Measurements from ENCODE around the gene MIA2. TPM values are rescaled to one million over a fixed set of nuclear protein-coding genes. Genes with fewer than 3 reads are reported as not detected.

The MIA2 gene
- total and polyA plus RNA-seq, 4 donors = 39.2 to 106 (median 56.4) TPM

- WGBS = 79% methylated on average over 8 of the region's 8 CpGs
- Histone ChIP-seq H3K9ac (ENCODE audit: low read depth in 1 of 2, low read length in 2 of 2) (no peak overlapping the region), H3K4me1 (ENCODE audit: control insufficient read depth in 4 of 4, insufficient read depth in 4 of 4, low read length in 3 of 4) (no peaks in the 10 kb centered on the region), H3K9me3 (ENCODE audit: control insufficient read depth in 4 of 4, low read length in 3 of 4) (no peaks in the 10 kb centered on the region), H3K27me3 (ENCODE audit: control insufficient read depth in 4 of 4, insufficient read depth in 4 of 4, low read length in 3 of 4) (no peaks in the 10 kb centered on the region), H3K27ac (ENCODE audit: low read depth in 1 of 2, low read length in 2 of 2) (no peak overlapping the region), H3K4me3 (ENCODE audit: low read depth in 1 of 3, low read length in 3 of 3) (no peak overlapping the region), H3K36me3 (ENCODE audit: control insufficient read depth in 4 of 4, insufficient read depth in 3 of 4, low read depth in 1 of 4, low read length in 3 of 4) (no peaks in the 10 kb centered on the region)
- TF ChIP-seq TAF1 (conservative IDR thresholded peaks at IDR 0.05) (no peak), REST (IDR thresholded peaks at IDR 0.05) (no peak), SP1 (IDR thresholded peaks at IDR 0.05) (no peak), HNF4A (conservative IDR thresholded peaks at IDR 0.05) (no peak), NR2F2 (IDR thresholded peaks at IDR 0.05) (no peak)
- TF ChIP-seq, protein P1, sequence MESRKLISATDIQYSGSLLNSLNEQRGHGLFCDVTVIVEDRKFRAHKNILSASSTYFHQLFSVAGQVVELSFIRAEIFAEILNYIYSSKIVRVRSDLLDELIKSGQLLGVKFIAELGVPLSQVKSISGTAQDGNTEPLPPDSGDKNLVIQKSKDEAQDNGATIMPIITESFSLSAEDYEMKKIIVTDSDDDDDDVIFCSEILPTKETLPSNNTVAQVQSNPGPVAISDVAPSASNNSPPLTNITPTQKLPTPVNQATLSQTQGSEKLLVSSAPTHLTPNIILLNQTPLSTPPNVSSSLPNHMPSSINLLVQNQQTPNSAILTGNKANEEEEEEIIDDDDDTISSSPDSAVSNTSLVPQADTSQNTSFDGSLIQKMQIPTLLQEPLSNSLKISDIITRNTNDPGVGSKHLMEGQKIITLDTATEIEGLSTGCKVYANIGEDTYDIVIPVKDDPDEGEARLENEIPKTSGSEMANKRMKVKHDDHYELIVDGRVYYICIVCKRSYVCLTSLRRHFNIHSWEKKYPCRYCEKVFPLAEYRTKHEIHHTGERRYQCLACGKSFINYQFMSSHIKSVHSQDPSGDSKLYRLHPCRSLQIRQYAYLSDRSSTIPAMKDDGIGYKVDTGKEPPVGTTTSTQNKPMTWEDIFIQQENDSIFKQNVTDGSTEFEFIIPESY (IDR thresholded peaks at IDR 0.05) = no peak
- TF ChIP-seq, protein P2, sequence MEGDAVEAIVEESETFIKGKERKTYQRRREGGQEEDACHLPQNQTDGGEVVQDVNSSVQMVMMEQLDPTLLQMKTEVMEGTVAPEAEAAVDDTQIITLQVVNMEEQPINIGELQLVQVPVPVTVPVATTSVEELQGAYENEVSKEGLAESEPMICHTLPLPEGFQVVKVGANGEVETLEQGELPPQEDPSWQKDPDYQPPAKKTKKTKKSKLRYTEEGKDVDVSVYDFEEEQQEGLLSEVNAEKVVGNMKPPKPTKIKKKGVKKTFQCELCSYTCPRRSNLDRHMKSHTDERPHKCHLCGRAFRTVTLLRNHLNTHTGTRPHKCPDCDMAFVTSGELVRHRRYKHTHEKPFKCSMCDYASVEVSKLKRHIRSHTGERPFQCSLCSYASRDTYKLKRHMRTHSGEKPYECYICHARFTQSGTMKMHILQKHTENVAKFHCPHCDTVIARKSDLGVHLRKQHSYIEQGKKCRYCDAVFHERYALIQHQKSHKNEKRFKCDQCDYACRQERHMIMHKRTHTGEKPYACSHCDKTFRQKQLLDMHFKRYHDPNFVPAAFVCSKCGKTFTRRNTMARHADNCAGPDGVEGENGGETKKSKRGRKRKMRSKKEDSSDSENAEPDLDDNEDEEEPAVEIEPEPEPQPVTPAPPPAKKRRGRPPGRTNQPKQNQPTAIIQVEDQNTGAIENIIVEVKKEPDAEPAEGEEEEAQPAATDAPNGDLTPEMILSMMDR (IDR thresholded peaks at IDR 0.05; ENCODE audit: low read depth, low read length, missing input control) = no peak
- TF ChIP-seq, protein P3, sequence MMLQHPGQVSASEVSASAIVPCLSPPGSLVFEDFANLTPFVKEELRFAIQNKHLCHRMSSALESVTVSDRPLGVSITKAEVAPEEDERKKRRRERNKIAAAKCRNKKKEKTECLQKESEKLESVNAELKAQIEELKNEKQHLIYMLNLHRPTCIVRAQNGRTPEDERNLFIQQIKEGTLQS (IDR thresholded peaks at IDR 0.05) = no peak
- no peak for DNase-seq (ENCODE audit: low spot score)
Observed at GRCh38 chr14:39217214-39217879, 16.4 kb upstream of the MIA2 start.

- Histone ChIP-seq H3K9me3 (ENCODE audit: control insufficient read depth in 4 of 4, low read length in 3 of 4) (no peaks in the 10 kb centered on the region), H3K27ac (ENCODE audit: low read depth in 1 of 2, low read length in 2 of 2) (no peak overlapping the region), H3K36me3 (ENCODE audit: control insufficient read depth in 4 of 4, insufficient read depth in 3 of 4, low read depth in 1 of 4, low read length in 3 of 4) (no peaks in the 10 kb centered on the region), H3K4me3 (ENCODE audit: low read depth in 1 of 3, low read length in 3 of 3) (no peak overlapping the region), H3K9ac (ENCODE audit: low read depth in 1 of 2, low read length in 2 of 2) (no peak overlapping the region), H3K4me1 (ENCODE audit: control insufficient read depth in 4 of 4, insufficient read depth in 4 of 4, low read length in 3 of 4) (no peaks in the 10 kb centered on the region), H3K27me3 (ENCODE audit: control insufficient read depth in 4 of 4, insufficient read depth in 4 of 4, low read length in 3 of 4) (no peaks in the 10 kb centered on the region)
- 61% methylated on average over 5 of the region's 5 CpGs for WGBS
- no peak for TF ChIP-seq NR2F2 (IDR thresholded peaks at IDR 0.05)
- DNase-seq (ENCODE audit: low spot score) = no peak
Observed at GRCh38 chr14:39218171-39218769, 15.4 kb upstream of the MIA2 start.

Data from liver (tissue), 9 donors.